GM23338 (cell line): ENCODE data around the gene PVALB. TPM values are rescaled to one million over a fixed set of nuclear protein-coding genes. Genes with fewer than 3 reads are reported as not detected.

ENCODE experiments used
- ATAC-seq: fragments of 200-7000 bp; cut with Tn5 transposase; 3 replicates; pipeline ENCODE4 v1.9.1; 2020
- DNase-seq: peaks from one replicate; pipeline ENCODE4 v3.0.0-alpha.2; 2015; ENCODE audit warnings: low spot score
- H2AFZ ChIP-seq: fragments of 200-600 bp; sonication (generic); 2 replicates; pipeline ENCODE4 v1.8.0; 2016; ENCODE audit warnings: antibody characterized with exemption, mild to moderate bottlenecking, moderate library complexity
- H3F3A ChIP-seq: fragments of 200-600 bp; sonication (generic); replicated peaks from 2 replicates; pipeline ENCODE4 v1.8.0; 2017; ENCODE audit warnings: antibody characterized with exemption, mixed run types, low read depth
- H3K27ac ChIP-seq: fragments of 200-600 bp; sonication (generic); 2 replicates; pipeline ENCODE4 v1.6.1; 2016; ENCODE audit warnings: low read depth
- H3K27me3 ChIP-seq: fragments of 200-600 bp; sonication (generic); 2 replicates; pipeline ENCODE4 v1.8.0; 2016; ENCODE audit warnings: mild to moderate bottlenecking, mixed run types, moderate library complexity; ENCODE audit not compliant: insufficient read depth
- H3K36me3 ChIP-seq: fragments of 200-600 bp; sonication (generic); 2 replicates; pipeline ENCODE4 v1.8.0; 2016; ENCODE audit warnings: mild to moderate bottlenecking; ENCODE audit not compliant: insufficient read depth
- H3K4me1 ChIP-seq: fragments of 200-600 bp; sonication (generic); 2 replicates; pipeline ENCODE4 v1.8.0; 2016; ENCODE audit warnings: mild to moderate bottlenecking, moderate library complexity; ENCODE audit not compliant: insufficient read depth
- H3K4me2 ChIP-seq: fragments of 200-600 bp; sonication (generic); 2 replicates; pipeline ENCODE4 v1.7.1; 2017; ENCODE audit warnings: mixed run types
- H3K4me3 ChIP-seq: fragments of 200-600 bp; sonication (generic); 2 replicates; pipeline ENCODE4 v1.6.1; 2016; ENCODE audit warnings: mixed run types
- H3K79me2 ChIP-seq: fragments of 200-600 bp; sonication (generic); replicated peaks from 2 replicates; pipeline ENCODE4 v1.8.0; 2017; ENCODE audit warnings: mild to moderate bottlenecking; ENCODE audit not compliant: insufficient read depth
- H3K9me2 ChIP-seq: fragments of 200-600 bp; sonication (generic); 2 replicates; pipeline ENCODE4 v1.8.0; 2017; ENCODE audit not compliant: insufficient read depth
- H4K20me1 ChIP-seq: fragments of 200-600 bp; sonication (generic); replicated peaks from 2 replicates; pipeline ENCODE4 v1.8.0; 2017; ENCODE audit warnings: mild to moderate bottlenecking; ENCODE audit not compliant: insufficient read depth
- H3K27ac Mint-ChIP-seq: 2 replicates; pipeline ENCODE4 v1.8.0; 2020; ENCODE audit warnings: inconsistent platforms, mild to moderate bottlenecking, moderate library complexity, mixed read lengths
- H3K27me3 Mint-ChIP-seq: 3 replicates; pipeline ENCODE4 v1.8.0; 2022; ENCODE audit warnings: low read depth, mild to moderate bottlenecking, moderate library complexity, mixed read lengths, inconsistent platforms; ENCODE audit not compliant: insufficient read depth, poor library complexity
- H3K36me3 Mint-ChIP-seq: 3 replicates; pipeline ENCODE4 v1.8.0; 2021; ENCODE audit warnings: low read depth, mild to moderate bottlenecking, inconsistent platforms, moderate library complexity, mixed read lengths
- H3K4me1 Mint-ChIP-seq: 3 replicates; pipeline ENCODE4 v1.8.0; 2020; ENCODE audit warnings: mild to moderate bottlenecking, inconsistent platforms, mixed read lengths
- H3K4me3 Mint-ChIP-seq: 3 replicates; pipeline ENCODE4 v1.8.0; 2021; ENCODE audit warnings: moderate library complexity, mild to moderate bottlenecking, inconsistent platforms, mixed read lengths
- H3K9me3 Mint-ChIP-seq: 3 replicates; pipeline ENCODE4 v1.8.0; 2020; ENCODE audit warnings: moderate library complexity, mild to moderate bottlenecking, inconsistent platforms, mixed read lengths
- CREB1 ChIP-seq: fragments of 250-450 bp; sonication (Bioruptor Pico); IDR thresholded peaks from 2 replicates; pipeline ENCODE4 v1.5.0; 2020; ENCODE audit warnings: low read depth, mild to moderate bottlenecking, moderate library complexity
- CTCF ChIP-seq, 2 experiments: fragments of 200-600 bp in 1 of 2; sonication (generic) in 1 of 2; conservative IDR thresholded peaks; 2 replicates each; pipeline versions ENCODE4 v1.5.1 to v1.6.1; 2016 to 2017; ENCODE audit warnings: antibody characterized with exemption in 2 of 2, low read depth in 2 of 2, mild to moderate bottlenecking in 2 of 2, moderate library complexity in 1 of 2
- EZH2 ChIP-seq: fragments of 200-600 bp; sonication (generic); IDR thresholded peaks from one replicate; pipeline ENCODE4 v1.8.0; 2017; ENCODE audit warnings: antibody characterized with exemption, mild to moderate bottlenecking, low read depth; ENCODE audit not compliant: unreplicated experiment
- EZH2phosphoT487 ChIP-seq: fragments of 200-600 bp; sonication (generic); IDR thresholded peaks from one replicate; pipeline ENCODE4 v1.8.1; 2018; ENCODE audit warnings: antibody characterized with exemption; ENCODE audit not compliant: unreplicated experiment
- JUNB ChIP-seq: IDR thresholded peaks from one replicate; pipeline ENCODE4 v1.6.1; 2016; ENCODE audit warnings: antibody characterized with exemption; ENCODE audit not compliant: unreplicated experiment
- NANOG ChIP-seq: IDR thresholded peaks from 2 replicates; pipeline ENCODE4 v1.6.1; 2016; ENCODE audit warnings: antibody characterized with exemption, borderline replicate concordance
- POLR2AphosphoS5 ChIP-seq: IDR thresholded peaks from 2 replicates; pipeline ENCODE4 v1.6.1; 2016; ENCODE audit warnings: antibody characterized with exemption, low read depth
- STAT1 ChIP-seq: IDR thresholded peaks from one replicate; pipeline ENCODE4 v1.6.1; 2016; ENCODE audit warnings: antibody characterized with exemption; ENCODE audit not compliant: unreplicated experiment
- ZNF114 ChIP-seq: fragments of 250-450 bp; sonication (Bioruptor Pico); IDR thresholded peaks from 2 replicates; pipeline ENCODE4 v1.5.0; 2020; ENCODE audit warnings: mild to moderate bottlenecking, moderate library complexity
- ZNF331 ChIP-seq: fragments of 250-450 bp; sonication (Bioruptor Pico); IDR thresholded peaks from 2 replicates; pipeline ENCODE4 v1.5.0; 2020; ENCODE audit warnings: low read depth, mild to moderate bottlenecking, moderate library complexity
- ZNF462 ChIP-seq: fragments of 250-450 bp; sonication (Bioruptor Pico); IDR thresholded peaks from 2 replicates; pipeline ENCODE4 v1.5.0; 2020; ENCODE audit warnings: mild to moderate bottlenecking, moderate library complexity
- polyA plus RNA-seq: library from polyadenylated mRNA; unstranded; fragments of >200 nt; fragmentation: Nextera tagmentation; extraction: Ambion mirVana; gene quantifications from 2 replicates; pipeline ENCODE4 v1.2.1, GENCODE V29; 2016
- total RNA-seq: library from RNA; depleted of rRNA; stranded (reverse); fragments of >200 nt; shearing (Covaris generic); gene quantifications from 2 replicates; pipeline ENCODE4 v1.2.3, GENCODE V29; 2014
- TF ChIP-seq, protein P1 (sequence below): IDR thresholded peaks from one replicate; pipeline ENCODE4 v1.6.1; 2018; ENCODE audit warnings: antibody characterized with exemption; ENCODE audit not compliant: unreplicated experiment
- TF ChIP-seq, protein P2 (sequence below): IDR thresholded peaks from 2 replicates; pipeline ENCODE4 v1.6.1; 2016; ENCODE audit warnings: antibody characterized with exemption

PVALB gene
- total and polyA plus RNA-seq, 2 experiments from 2014 or later: 7.9 TPM; not detected in 1

DNA sequence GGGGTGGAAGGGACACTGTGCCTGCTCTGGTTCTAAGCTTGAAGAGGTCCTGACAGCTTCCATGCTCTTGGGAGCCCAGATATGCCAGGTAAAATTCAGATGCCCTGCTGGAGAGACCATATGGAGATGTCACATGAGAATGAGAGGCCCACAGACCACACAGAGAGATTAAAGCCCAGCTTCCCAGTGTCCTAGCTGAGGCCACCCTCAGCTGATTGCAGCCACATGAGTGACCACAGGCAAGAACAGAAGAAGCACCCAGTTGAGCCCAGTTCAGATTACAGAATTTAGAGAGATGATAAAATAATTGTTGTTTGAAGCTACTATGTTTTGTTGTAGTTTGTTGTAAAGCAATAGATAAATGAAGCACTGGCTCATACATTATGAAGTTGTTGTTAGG is 14.4 kb upstream of the PVALB start:
- Histone ChIP-seq H3K4me3 (no peak overlapping the region), H3K27me3 (no peaks in the 10 kb centered on the region), H3K4me1 (no peaks in the 10 kb centered on the region), H4K20me1 (no peaks in the 10 kb centered on the region), H3K79me2 (no peaks in the 10 kb centered on the region), H3K4me2 (no peak overlapping the region), H3K9me2 (no peaks in the 10 kb centered on the region), H3F3A (no peaks in the 10 kb centered on the region), H2AFZ (no peak overlapping the region), H3K36me3 (no peaks in the 10 kb centered on the region), H3K27ac (no peak overlapping the region)
- Mint-ChIP-seq H3K4me3 (no peak overlapping the region), H3K4me1 (no peaks in the 10 kb centered on the region), H3K27ac (no peak overlapping the region), H3K27me3 (peaks cover 4% of the 10 kb centered on the region), H3K9me3 (peaks cover 2% of the 10 kb centered on the region; the same call in 1 of the 3 replicates), H3K36me3 (no peaks in the 10 kb centered on the region)
- ATAC-seq: no peak
- no peak for DNase-seq
- TF ChIP-seq, protein P1, sequence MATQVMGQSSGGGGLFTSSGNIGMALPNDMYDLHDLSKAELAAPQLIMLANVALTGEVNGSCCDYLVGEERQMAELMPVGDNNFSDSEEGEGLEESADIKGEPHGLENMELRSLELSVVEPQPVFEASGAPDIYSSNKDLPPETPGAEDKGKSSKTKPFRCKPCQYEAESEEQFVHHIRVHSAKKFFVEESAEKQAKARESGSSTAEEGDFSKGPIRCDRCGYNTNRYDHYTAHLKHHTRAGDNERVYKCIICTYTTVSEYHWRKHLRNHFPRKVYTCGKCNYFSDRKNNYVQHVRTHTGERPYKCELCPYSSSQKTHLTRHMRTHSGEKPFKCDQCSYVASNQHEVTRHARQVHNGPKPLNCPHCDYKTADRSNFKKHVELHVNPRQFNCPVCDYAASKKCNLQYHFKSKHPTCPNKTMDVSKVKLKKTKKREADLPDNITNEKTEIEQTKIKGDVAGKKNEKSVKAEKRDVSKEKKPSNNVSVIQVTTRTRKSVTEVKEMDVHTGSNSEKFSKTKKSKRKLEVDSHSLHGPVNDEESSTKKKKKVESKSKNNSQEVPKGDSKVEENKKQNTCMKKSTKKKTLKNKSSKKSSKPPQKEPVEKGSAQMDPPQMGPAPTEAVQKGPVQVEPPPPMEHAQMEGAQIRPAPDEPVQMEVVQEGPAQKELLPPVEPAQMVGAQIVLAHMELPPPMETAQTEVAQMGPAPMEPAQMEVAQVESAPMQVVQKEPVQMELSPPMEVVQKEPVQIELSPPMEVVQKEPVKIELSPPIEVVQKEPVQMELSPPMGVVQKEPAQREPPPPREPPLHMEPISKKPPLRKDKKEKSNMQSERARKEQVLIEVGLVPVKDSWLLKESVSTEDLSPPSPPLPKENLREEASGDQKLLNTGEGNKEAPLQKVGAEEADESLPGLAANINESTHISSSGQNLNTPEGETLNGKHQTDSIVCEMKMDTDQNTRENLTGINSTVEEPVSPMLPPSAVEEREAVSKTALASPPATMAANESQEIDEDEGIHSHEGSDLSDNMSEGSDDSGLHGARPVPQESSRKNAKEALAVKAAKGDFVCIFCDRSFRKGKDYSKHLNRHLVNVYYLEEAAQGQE: no peak
- TF ChIP-seq ZNF114 (CRISPR knock-in tag) (no peak), CREB1 (CRISPR knock-in tag) (no peak), EZH2phosphoT487 (no peak), ZNF462 (no peak), POLR2AphosphoS5 (no peak), JUNB (no peak), STAT1 (no peak), NANOG (no peak), ZNF331 (CRISPR knock-in tag) (no peak), EZH2 (no peak), CTCF (conservative IDR thresholded peaks at IDR 0.05; ENCODE audit: low read depth in 2 of 2) (no peak)
- TF ChIP-seq, protein P2, sequence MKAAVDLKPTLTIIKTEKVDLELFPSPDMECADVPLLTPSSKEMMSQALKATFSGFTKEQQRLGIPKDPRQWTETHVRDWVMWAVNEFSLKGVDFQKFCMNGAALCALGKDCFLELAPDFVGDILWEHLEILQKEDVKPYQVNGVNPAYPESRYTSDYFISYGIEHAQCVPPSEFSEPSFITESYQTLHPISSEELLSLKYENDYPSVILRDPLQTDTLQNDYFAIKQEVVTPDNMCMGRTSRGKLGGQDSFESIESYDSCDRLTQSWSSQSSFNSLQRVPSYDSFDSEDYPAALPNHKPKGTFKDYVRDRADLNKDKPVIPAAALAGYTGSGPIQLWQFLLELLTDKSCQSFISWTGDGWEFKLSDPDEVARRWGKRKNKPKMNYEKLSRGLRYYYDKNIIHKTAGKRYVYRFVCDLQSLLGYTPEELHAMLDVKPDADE: no peak
